Adrenal gland (tissue), 12 donors: Measurements from ENCODE around the gene PTPRN2. TPM values are rescaled to one million over a fixed set of nuclear protein-coding genes. Genes with fewer than 3 reads are reported as not detected.
"Not testable (repeated sequence)": the region's sequence is repeated elsewhere in the genome, so short reads cannot be mapped to it uniquely, and the experiment has no call there.

ENCODE experiments used
- DNase-seq, 7 donors: peaks; one replicate each; pipeline ENCODE4 v3.0.0-alpha.2; 2019 to 2020
- H3K27ac ChIP-seq, 5 donors: fragments of 200-600 bp; sonication (generic) in 4 of 5; 1 replicate in 3 of 5; 2 replicates in 2 of 5; pipeline versions ENCODE4 v1.5.1 to v1.8.0; 2016 to 2020; ENCODE audit warnings: mild to moderate bottlenecking in 1 of 5
- H3K27me3 ChIP-seq: fragments of 200-600 bp; 2 replicates; pipeline ENCODE4 v1.8.0; 2021
- H3K36me3 ChIP-seq, 2 donors: fragments of 200-600 bp; replicated peaks in 1 of 2; 1 replicate in 1 of 2; 2 replicates in 1 of 2; pipeline versions ENCODE4 v1.5.1 to v1.8.0; 2018 to 2022
- H3K4me1 ChIP-seq, 2 donors: fragments of 200-600 bp; replicated peaks in 1 of 2; 1 replicate in 1 of 2; 2 replicates in 1 of 2; pipeline versions ENCODE4 v1.5.1 to v1.8.0; 2018 to 2021
- H3K4me3 ChIP-seq, 4 donors: fragments of 200-600 bp; sonication (generic) in 3 of 4; one replicate each; pipeline ENCODE4 v1.5.1; 2016 to 2018
- H3K9me3 ChIP-seq, 3 donors: fragments of 200-600 bp; sonication (generic) in 1 of 3; replicated peaks in 1 of 3; 1 replicate in 2 of 3; 2 replicates in 1 of 3; pipeline versions ENCODE4 v1.5.1 to v1.8.0; 2016 to 2021
- CTCF ChIP-seq, 6 experiments: fragments of 450-650 bp in 4 of 6; fragments of 200-600 bp in 2 of 6; sonication (generic) in 1 of 6; IDR thresholded peaks; 1 replicate in 5 of 6; 2 replicates in 1 of 6; pipeline versions ENCODE4 v1.5.1 to v1.8.0; 2016 to 2021; ENCODE audit warnings: antibody characterized with exemption in 6 of 6, mild to moderate bottlenecking in 2 of 6, moderate library complexity in 1 of 6
- POLR2A ChIP-seq, 2 donors: fragments of 450-650 bp; IDR thresholded peaks; one replicate each; pipeline ENCODE4 v1.6.1; 2017; ENCODE audit warnings: antibody characterized with exemption in 2 of 2, mild to moderate bottlenecking in 2 of 2, moderate library complexity in 1 of 2
- WGBS, 4 donors: extraction: QIAGEN DNeasy Blood & Tissue Kit in 2 of 4; methylation state at CpG; one replicate each; pipeline versions ENCODE4 v1.1.5 to v1.1.7; 2013 to 2017; 5-methylcytosine and 5-hydroxymethylcytosine counted together
- intact Hi-C, 2 donors: fragments of 100-400 bp; cut with DNase I; formaldehyde crosslinking; loops; one replicate each; pipeline versions ENCODE4 v1.14.1 to v1.15.0; 2022 to 2023
- polyA plus RNA-seq, 3 donors: library from polyadenylated mRNA; stranded (reverse); fragments of 200-250 nt in 2 of 3; fragments of 350-450 nt in 1 of 3; fragmentation: Illumina TruSeq in 1 of 3; extraction: RNeasy Lipid Tissue Mini Kit (QIAGEN cat#74804) in 1 of 3; gene quantifications; one replicate each; pipeline ENCODE4 v1.2.3, GENCODE V29; 2013 to 2014
- total RNA-seq, 9 donors: library from RNA; depleted of rRNA in 4 of 9; stranded (reverse); fragments of >200 nt in 4 of 9; fragments of 120-200 nt in 1 of 9; fragmentation: NEBNext Ultra II Directional in 1 of 9; extraction: Animal tissue kit (Norgen Biotek cat#: 25700) in 1 of 9; gene quantifications; one replicate each; pipeline versions ENCODE4 v1.1.0 to v1.2.4, GENCODE V29; 2013 to 2023
- donor health status: healthy with polysubstance abuse.
- donor health status: Bipolar disorder and iron deficiency.
- donor health status: DM: yes; HTN: yes; CAD: no.
- donor health status: DM: no; HTN: no; CAD: no.
- donor health status: DM: no; HTN: no; CAD: no.
- donor health status: DM: yes; HTN: yes; CAD: no.

Gene PTPRN2
- total and polyA plus RNA-seq, 12 donors: 2.2 to 16.2 (median 3.4) TPM

GRCh38 chr7:157737151-157738065 lies 850.2 kb downstream of the PTPRN2 start:
- Histone ChIP-seq H3K27me3 (peaks cover 4% of the 10 kb centered on the region), H3K4me3 (no peak overlapping the region), H3K4me1 (no peaks in the 10 kb centered on the region), H3K27ac (no peak overlapping the region), H3K36me3 (no peaks in the 10 kb centered on the region), H3K9me3 (no peaks in the 10 kb centered on the region)
- DNase-seq: no peak
- intact Hi-C loops: no loop called here
- TF ChIP-seq CTCF (IDR thresholded peaks at IDR 0.05) (no peak), POLR2A (IDR thresholded peaks at IDR 0.05) (no peak)
- 62 to 73% (median 66%) methylated on average over 23 to 36 of the region's 36 CpGs for WGBS, 4 donors

GRCh38 chr7:157736341-157736740 lies 851.3 kb downstream of the PTPRN2 start:
- Histone ChIP-seq H3K4me3 (no peak overlapping the region), H3K36me3 (no peaks in the 10 kb centered on the region), H3K9me3 (no peaks in the 10 kb centered on the region), H3K27me3 (peaks cover 4% of the 10 kb centered on the region), H3K4me1 (no peaks in the 10 kb centered on the region), H3K27ac (no peak overlapping the region)
- intact Hi-C loops: no loop called here
- TF ChIP-seq POLR2A (IDR thresholded peaks at IDR 0.05) (no peak), CTCF (IDR thresholded peaks at IDR 0.05) (no peak)
- no peak for DNase-seq
- WGBS, 4 donors: 76 to 86% (median 85%) methylated on average over 7 to 14 of the region's 14 CpGs

- TF ChIP-seq POLR2A (IDR thresholded peaks at IDR 0.05): no peak
- TF ChIP-seq CTCF (IDR thresholded peaks at IDR 0.05): no peak
- 82 to 94% (median 86%) methylated on average over 4 to 14 of the region's 14 CpGs for WGBS, 4 donors
- Histone ChIP-seq H3K9me3 (no peaks in the 10 kb centered on the region), H3K27ac (no peak overlapping the region), H3K36me3 (no peaks in the 10 kb centered on the region), H3K4me1 (no peaks in the 10 kb centered on the region), H3K4me3 (no peak overlapping the region), H3K27me3 (peaks cover 4% of the 10 kb centered on the region)
- no peak for DNase-seq
- intact Hi-C loops: no loop called here
These were observed 851.8 kb downstream of the PTPRN2 start for GRCh38 chr7:157735826-157736225.

- no peak for DNase-seq
- WGBS, 4 donors: 80 to 88% (median 82%) methylated on average over 14 to 28 of the region's 28 CpGs
- Histone ChIP-seq H3K27ac (no peak overlapping the region), H3K36me3 (no peaks in the 10 kb centered on the region), H3K9me3 (no peaks in the 10 kb centered on the region), H3K27me3 (no peaks in the 10 kb centered on the region), H3K4me1 (no peaks in the 10 kb centered on the region), H3K4me3 (no peak overlapping the region)
- TF ChIP-seq CTCF (IDR thresholded peaks at IDR 0.05): no peak
- TF ChIP-seq POLR2A (IDR thresholded peaks at IDR 0.05): no peak
- intact Hi-C loops: no loop called here
These were observed 852.7 kb downstream of the PTPRN2 start for GRCh38 chr7:157734676-157735640.

GRCh38 chr7:157733760-157734395 lies 853.7 kb downstream of the PTPRN2 start:
- H3K36me3 ChIP-seq, H3K4me1 ChIP-seq, H3K4me3 ChIP-seq, H3K9me3 ChIP-seq, DNase-seq, H3K27me3 ChIP-seq, H3K27ac ChIP-seq, intact Hi-C loops: not testable (repeated sequence)
- WGBS, 4 donors: 69 to 85% (median 83%) methylated on average over 11 to 31 of the region's 33 CpGs
